Stimulated activated CD8-positive, alpha-beta memory T cell treated with anti-CD3 and anti-CD28 coated beads, Interleukin-15, amount 100 ng/mL, for 1 hour (primary cell): Measurements from ENCODE around the gene SNX8.

Experiments used
- DNase-seq: peaks from one replicate; pipeline ENCODE4 v3.0.0-alpha.2; 2020; ENCODE audit warnings: low read depth

The SNX8 gene

DNA sequence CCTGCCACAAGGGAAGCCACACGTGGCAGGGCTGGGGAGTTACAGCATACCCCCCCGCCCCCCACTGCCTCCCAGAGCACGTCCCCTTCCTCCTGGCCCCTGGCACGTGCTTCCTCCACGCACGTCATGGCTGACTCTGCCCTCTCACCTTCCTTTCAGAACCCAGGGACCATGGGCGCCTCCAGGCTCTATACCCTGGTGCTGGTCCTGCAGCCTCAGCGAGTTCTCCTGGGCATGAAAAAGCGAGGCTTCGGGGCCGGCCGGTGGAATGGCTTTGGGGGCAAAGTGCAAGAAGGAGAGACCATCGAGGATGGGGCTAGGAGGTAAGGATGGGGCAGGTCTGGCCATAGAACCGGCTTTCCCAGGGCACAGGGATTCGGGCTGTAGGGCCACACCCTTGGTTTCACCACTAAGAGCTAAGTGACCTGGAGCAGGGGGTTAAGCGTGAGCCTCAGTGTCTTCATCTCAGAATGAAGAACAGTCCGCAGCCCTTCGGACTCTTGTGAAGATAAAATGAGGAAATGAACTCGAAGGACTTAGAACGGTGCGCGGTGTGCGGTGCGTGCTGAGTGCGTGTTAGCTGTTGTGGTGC lies 69.7 kb downstream of the SNX8 start:
- DNase-seq: no peak

DNA sequence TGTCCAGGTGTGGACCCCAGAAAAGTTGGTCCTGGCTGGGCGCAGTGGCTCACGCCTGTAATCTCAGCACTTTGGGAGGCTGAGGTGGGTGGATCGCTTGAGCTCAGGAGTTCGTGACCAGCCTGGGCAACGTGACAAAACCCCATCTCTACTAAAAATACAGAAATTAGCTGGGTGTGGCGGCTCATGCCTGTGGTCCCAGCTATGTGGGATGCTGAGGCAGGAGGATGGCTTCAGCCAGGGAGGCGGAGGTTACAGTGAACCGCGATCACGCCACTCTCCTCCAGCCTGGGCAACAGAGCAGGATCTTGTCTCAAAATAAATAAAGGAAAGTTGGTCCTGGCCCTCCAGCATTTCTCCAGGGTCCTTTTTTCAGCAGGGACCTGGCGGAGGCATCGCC lies 70.8 kb downstream of the SNX8 start:
- DNase-seq: no peak

DNA sequence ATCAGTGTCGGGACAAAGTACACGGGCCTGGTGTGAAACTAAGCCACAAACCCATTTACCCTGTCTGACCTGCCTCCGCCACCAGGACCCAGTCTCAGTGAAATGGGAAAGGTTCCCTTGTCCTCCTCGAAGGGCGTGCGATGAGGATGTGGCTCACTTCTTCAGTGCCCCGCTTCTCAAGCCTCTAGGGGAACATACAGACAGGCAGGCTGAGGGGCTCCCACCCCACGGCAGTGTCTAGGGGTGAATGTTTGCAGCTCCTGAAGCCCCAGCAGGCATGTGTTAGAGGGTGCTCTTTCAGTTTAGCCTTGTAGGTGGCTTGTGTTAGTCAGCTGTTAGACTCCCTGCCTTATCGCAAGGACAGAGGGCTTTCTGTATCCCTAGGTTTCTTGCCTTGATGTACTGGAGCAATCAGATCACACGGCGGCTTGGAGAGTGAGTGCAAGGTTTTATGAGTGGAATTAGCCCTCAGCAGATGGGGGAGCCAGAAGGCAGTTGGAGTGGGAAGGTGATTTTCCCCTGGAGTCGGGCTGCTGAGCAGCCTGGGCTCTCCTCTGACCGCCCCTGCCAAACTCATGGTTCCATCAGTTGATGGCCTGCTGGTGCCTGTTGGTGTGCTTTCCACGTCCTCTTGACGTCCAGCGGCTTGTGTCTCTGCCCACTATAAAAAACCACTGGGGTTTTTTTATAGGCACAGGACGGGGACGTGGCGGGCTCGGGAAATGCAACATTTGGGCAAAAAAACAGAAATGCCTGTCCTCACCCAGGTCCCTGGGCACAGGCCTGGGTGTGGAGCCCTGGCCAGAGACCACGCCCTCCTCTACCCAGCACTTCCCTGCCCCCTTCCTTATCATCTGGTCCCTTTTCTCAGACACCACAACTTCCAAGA lies 71.5 kb downstream of the SNX8 start:
- no peak for DNase-seq

DNA sequence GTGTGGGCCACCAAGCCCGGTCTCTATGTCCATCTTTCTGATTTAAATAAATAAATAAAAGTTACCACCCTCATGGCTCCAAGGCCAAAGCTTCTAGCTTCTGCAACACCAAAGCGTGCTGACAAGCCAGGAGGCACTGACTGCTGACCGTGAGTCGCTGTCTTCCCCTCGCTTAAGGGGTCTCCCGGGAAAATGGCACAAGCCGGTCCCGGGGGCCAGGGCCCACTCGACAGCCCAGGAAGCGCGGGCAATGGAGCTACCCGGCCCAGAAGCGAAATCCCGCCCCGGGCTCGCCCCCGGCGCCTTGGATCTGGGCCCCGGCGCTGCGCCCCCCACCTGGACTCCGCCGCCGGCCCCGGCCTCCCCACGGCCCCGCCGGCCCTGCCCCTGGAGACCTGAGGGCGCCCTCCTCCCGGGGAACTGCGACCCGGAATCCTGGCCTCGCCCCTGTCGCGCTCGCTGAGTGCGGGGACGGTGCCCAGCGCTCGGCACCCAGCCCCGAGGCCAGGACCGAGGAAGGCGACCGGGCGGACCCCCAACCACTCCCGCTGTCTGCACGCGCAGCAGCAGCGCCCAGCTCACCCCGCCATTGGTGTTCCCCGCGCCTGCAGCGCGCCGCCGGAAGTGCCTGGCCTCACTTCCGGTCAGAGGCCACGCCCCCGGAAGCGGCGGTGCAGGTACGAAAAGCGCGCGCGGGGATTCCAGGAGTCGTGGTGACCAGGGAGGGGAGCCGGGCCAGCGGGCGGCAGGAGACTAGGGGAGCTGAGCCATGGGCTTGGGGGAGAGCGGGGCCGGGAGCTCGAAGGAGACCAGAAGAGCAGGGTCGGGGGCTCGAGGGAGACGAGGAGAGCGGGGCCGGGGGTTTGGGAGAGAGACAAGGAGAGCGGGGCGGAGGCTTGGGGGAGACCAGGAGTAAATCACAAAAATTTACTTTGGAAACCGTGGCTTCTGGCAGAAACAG lies 72.4 kb downstream of the SNX8 start, which contains the start of the genes MRM2 and NUDT1:
Gene MRM2 (minus strand): TSS at position 626 of the 961 bp plus-strand sequence. CDS start 36 bp downstream, at position 590.
Gene NUDT1 (plus strand): TSS at position 647 of the 961 bp plus-strand sequence. CDS start 2,349 bp downstream, outside the sequence.
- DNase-seq: peak; percentile 32

DNA sequence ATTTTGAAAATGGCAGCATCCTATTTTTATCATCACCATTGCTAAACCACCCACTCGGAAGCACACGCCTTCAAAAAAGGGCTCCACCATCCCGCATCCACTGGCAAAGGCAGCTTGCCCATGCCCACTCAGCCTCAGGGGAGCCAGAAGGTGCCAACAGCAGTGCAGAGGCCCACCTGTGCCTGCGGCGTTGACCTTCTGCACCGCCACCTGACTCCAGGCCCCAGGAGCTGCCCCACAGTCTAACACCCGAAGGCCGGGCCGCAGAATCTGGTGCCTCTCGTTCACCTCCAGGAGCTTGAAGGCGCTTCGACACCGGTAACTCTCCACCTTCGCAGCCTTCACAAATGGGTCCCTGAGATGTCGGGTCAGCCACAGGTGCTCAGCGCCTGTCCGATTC lies 75.0 kb downstream of the SNX8 start:
- no peak for DNase-seq

DNA sequence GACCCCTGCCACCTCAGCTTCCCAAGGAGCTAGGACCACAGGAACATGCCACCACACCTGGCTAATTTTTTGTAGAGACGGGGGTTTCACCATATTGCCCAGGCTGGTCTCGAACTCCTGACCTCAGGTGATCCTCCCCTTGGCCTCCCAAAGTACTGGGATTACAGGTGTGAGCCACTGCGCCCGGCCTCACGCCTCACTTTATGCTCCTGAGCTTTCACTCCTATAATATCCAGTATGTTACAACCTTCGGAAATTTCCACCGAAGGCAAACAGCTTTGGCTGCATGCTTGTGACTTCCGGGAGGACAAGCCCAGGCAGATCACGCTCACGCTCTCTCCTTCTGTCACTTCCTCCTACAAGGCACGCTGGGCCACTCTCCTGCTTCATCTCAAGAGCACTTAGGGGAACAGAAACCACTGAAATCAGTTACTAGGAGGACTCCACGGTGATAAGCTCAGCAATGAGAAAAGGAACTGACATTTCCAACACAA lies 77.1 kb downstream of the SNX8 start:
- no peak for DNase-seq

DNA sequence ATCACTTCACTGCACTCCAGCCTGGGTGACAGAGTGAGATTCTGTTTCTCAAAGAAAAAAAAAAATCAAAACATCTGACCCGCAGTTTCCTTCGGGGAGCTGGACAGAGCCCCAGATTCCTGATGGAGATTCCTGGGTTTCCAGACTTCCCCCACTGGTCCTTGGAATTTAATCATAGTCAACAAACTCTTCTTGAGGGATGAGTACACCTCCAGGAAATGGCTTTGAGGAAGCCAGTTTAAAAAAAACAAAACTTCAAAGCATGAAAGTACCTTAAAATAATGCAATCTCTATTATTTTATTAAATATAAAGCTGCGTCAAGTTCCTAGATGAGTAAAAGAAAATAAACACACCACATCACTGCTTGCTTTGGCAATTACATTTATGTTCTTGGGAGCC lies 80.3 kb downstream of the SNX8 start:
- DNase-seq: no peak

DNA sequence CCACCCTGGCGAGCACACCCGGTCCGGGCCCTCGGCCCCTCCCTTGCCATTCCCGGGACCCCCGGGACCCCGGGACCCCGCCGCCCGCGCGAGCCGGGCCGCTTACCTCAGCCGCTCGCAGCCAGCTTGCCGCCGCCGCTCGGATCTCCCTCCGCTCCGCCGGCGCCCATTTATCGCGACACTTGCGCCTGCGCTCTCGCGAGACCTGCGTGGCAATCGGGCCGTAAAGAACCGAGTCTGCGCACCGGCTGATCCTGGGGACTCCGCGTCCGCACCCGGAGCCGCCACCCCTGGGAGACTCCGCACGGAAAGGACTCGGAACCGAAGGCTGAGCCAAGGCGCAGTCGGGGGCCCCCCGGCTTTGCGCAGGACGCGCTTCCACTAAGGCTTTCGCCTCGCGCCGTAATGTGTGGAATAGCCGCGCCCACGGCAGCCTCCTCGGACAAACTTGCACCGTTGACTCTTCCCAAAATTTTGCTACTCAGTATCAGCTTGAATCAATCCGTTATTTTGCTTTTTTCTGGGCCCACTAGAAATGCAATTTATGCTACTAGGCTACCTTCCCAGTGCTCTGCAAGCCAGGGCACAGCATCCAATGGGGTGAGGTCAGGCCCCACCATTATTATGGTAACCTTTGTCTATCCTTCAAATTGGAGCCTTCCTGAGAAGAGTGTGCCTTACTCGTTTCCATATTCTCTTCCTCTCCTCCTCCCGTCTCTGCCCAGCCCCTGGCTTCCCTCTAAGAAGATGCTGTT lies 81.3 kb downstream of the SNX8 start, which contains the start of gene MAD1L1:
Gene MAD1L1 (minus strand): TSS at position 180 of the 755 bp plus-strand sequence. CDS start 2,812 bp downstream, outside the sequence.
- DNase-seq: peak; percentile 79

DNA sequence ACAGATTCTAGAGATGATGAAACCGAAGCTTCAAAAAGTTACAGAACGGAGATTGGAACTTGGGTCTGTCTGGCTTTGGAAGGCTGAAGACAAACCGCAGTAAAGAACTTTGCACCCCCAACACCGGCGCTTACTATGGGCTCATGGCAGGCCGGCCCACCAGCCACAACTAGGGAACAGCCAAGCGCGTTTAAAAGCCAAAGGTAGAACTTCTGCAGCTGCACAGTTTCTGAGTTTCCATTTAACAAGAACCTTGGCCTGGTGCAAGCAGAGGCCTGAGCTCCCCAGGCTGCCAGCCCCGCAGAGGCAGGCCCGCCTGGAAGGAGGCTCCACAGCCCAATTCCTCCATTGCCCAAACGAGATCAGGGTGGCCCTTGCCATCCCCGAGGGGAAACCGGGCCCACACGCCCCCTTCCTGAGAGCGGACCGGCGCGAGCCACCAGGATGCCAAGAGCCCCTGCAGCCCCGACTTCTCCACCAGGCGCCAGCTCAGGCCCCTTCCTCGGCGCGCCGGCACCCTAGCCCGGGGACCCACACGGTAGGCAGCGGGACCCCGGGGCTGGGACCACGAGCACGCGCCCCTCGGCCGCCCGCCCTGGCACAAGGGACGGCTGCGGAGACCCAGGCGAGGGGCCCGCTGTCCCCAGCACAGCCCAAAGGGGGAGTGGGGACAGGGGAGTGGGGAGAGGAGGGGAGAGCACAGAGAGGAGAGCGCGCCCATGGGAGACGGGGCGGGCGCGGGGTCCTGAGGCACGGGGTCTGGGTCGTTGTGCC lies 82.1 kb downstream of the SNX8 start:
- no peak for DNase-seq

DNA sequence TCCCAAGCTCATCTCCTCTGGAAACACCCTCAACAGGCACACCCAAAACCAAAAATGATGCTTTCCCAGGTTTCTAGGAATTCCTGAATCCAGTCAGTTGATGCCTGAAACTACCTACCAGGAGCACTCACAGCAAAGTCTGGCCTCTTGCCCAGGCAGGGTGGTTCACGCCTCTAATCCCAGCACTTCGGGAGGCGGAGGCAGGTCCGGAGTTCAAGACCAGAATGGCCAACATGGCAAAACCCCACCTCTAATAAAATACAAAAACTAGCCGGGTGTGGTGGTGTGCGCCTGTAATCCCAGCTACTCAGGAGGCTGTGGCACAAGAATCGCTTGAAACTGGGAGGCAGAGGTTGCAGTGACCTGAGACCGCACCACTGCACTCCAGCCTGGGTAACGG lies 83.4 kb downstream of the SNX8 start:
- no peak for DNase-seq

DNA sequence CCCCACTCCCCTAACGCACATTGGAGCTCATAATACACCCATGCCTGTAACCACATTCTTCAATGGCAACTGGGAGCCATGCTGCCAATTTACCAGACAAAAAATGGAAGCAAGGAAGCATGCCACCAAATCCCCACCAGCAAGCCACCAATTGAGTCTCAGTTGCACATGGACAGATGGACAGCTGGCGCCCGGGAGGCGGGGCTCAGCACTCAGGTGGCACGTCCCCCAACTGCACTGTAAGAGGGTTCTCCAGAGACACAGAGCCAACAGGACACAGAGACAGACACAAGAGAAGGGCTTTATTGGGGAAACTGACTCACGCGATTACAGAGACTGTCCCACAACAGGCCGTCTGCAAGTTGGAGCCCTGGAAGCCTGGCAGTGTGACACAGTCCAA lies 84.0 kb downstream of the SNX8 start:
- DNase-seq: no peak

DNA sequence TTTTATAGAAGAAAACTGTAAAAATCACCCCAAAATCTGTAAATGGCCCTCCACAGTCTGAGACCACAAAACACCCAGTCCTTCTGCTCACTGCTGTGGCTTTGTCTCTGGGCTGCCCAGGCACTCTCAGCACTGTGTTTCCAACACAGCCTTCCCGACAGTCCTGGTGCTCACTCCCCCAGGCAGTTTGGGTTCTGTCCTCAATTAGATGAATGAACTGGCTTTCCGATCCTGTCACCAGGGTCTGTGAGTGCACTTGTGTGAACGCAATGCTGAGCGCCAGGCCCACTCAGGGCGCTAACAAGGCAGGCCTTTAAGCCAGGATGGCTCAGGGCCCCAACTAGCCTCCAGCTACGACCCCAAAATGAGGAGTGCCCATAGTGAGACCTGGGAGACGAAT lies 84.8 kb downstream of the SNX8 start:
- DNase-seq: no peak

DNA sequence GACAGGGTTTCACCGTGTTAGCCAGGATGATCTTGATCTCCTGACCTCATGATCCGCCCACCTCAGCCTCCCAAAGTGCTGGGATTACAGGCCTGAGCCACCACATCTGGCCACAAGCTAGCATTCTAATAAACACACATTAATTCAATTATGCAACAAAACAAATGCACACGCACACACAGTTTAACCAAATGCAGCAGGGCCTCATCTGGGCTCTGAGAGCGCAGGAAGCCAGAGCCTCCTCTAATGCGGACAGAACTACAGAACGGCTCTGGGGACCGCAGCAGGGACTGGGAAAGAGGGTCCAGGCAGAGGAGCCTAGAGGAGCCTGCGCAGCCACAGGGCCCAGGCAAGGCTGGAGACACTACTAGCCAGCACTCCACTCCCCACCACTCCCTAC lies 85.3 kb downstream of the SNX8 start:
- DNase-seq: no peak

DNA sequence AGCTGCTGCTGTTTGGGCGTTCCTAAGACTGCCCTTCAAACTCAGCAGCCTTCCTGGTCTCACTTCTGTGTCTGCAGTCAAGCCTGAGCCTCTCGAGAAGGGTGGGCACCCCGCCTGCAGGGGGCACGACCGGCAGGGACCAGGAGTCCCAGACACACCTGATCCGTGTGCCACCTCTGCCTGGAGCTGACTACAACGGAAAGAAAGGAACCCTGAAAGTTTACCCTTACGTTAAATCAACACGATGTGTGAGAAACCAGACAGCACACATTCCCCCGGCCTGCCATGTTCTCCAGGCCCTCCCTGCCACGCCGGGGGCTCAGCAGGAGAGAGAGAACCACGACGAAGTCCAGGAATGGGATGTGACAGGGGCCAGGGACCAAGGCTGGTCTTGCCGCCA lies 86.5 kb downstream of the SNX8 start:
- no peak for DNase-seq

DNA sequence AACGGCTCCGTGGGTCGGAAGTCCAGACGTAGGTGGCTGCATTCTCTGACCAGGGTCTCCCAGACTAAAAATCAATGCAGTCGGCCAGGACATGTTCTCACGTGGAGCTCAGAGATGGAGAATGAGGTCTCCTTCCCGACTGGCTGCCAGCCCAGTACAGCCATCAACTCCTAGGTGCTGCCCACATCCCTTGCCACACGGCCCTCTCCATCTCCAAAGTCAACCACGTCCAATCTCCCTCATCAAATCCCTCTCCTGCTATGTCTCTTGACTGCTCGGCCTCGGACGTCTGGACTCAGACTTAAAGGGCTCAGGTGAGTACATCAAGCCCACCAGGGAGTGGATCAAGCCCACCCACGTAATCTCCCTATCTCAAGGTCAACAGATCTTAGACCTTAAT lies 88.4 kb downstream of the SNX8 start:
- no peak for DNase-seq

DNA sequence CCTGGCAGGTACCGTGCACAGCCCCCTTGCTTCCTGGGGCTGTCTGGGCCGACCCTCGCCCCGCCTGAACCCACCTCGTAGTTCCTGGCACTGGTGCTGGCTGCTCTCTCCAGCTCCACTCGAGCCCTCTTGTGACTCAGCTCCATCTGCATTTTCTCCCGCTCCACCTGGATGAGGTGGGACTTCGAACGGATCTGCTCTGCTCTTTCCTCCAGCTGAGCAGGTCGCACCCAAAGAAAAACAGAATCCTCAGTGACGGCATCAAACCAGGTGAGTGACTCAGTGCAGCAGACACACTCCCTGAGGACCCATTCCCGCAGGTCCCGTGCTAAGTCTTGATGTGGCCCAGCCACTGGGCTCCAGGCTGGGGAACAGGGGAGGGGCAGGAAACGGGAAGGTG lies 88.9 kb downstream of the SNX8 start:
- no peak for DNase-seq

DNA sequence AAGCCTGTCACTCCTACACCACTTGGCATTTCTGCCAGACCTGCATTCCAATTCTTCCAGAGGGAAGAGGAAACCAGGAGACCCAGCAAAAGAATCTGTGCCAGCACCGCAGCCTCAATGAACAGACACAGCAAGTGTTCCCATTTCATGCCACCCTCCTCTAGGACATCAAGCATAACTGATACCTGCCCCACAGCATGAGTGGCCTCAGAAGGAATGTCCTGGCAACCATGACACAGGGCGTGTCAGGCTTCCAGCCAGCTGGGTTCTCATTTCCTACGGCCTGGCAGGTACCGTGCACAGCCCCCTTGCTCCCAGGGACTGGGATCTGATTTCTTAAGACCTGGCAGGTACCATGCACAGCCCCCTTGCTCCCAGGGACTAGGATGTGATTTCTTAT lies 89.3 kb downstream of the SNX8 start:
- DNase-seq: no peak

DNA sequence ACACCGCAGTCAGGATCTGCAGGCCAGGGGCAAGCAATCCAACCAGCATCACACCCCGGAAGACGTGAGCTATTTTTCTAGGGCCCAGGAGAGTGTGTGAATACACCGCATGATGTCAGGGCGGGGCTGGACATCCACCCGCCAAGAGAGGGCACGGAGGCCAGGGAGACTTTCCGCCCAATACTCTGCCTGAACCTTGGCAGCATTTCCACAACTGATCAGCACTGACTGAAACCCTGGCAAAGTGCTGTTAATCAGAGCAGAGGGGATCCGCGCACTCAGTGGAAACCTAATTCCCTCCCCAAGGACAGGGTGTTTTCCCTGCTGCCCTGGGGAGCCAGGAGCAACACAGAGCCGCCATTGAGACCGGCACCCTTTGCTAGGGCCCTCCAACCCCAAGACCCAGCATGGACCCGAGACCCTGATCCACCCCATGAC lies 89.7 kb downstream of the SNX8 start:
- no peak for DNase-seq

DNA sequence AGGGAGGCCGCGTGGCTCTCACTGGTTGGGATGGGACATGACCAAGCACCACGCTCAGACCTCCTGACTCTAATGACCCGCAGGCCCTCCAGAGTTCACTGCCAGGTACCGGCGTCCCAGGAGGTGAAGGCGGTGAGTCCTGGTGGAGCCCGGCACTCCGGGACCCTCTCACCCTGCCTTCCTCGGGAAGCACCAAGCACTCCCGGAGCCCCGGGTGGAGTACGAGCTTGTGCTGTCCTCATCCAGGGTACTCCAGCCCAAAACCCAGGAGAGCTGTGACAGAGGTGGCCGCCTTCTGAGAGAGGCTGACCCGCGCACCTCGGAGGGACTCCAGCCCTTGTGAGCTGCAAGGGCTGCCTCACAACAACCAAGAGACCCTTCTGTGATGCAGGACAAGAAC lies 90.9 kb downstream of the SNX8 start:
- DNase-seq: no peak

DNA sequence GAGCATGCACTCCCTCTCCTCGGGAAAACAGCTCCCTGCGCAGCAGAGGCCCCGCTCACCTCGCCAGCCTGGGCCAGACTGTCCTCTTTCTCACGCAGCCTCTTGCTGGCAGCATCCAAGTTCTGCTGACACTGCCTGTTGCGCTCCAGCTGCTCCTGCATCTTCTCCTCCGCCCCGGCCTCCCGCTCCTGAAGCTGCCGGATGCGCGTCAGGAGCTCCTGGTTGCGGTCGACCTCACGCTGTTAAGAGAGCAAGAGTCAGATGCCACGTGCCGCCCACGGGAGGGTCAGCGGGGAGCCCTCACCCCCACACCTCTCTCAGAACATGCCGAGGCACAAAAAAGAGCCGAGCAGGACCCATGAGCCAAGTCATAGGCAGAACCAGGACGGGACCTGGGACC lies 91.7 kb downstream of the SNX8 start:
- no peak for DNase-seq
